Stimulated activated CD8-positive, alpha-beta memory T cell treated with anti-CD3 and anti-CD28 coated beads, Interleukin-7, amount 100 ng/mL, for 24 hours (primary cell): ENCODE results near the gene CFAP20DC.
"Not testable (repeated sequence)": the region's sequence is repeated elsewhere in the genome, so short reads cannot be mapped to it uniquely, and the experiment has no call there.

Source experiments
- DNase-seq: peaks from one replicate; pipeline ENCODE4 v3.0.0-alpha.2; 2020; ENCODE audit warnings: low read depth

CFAP20DC gene

GRCh38 chr3:58731673-58732072, 318.2 kb downstream of the CFAP20DC start:
- no peak for DNase-seq

DNA sequence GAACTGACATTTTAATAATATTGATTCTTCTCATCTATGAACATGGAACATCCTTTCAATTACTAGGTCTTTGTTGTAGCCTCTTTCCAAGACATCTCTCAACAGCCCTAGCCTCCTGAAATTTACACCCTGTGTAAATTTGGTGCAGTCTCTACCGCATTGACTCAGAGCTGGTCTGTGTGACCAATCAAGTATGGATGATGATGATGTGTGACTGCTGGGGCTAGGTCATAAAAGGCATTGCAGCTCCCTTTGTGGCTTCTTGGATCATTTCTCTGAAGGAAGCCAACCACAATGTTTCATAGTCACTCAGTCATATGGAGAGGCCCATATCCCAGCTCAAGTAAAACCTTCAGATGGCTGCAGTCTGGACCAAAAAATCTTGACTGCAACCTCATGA, 321.1 kb downstream of the CFAP20DC start:
- no peak for DNase-seq

DNA sequence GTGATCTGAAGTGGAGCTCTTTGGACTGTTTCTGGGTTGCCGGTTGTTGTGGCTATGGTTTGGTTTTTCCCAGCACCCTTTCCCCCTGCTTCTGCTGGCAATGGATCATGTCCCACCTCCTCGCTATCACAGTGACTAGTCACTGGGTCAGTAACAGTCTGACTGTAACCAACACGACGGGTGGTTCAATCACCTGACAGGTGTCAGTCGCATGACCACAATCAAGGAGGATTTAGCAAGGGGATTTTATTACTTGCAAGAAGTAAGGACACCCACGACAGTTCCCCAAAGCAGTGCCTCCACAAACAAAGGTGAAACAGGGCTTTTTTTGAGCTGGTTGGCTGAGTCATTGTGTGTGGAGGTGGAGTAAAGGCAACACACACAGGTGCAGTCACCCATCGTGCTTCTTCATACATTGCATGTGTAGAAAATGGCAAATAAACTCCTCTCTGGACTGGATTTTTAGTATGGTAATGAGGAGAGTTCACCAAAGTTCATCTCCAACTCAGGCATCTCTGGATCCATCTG, 324.4 kb downstream of the CFAP20DC start:
- no peak for DNase-seq

GRCh38 chr3:58724336-58724735, 325.5 kb downstream of the CFAP20DC start:
- no peak for DNase-seq

- no peak for DNase-seq
Measured at GRCh38 chr3:58723173-58723572, 326.7 kb downstream of the CFAP20DC start.

GRCh38 chr3:58722561-58722960, 327.3 kb downstream of the CFAP20DC start:
- DNase-seq, result no peak

DNA sequence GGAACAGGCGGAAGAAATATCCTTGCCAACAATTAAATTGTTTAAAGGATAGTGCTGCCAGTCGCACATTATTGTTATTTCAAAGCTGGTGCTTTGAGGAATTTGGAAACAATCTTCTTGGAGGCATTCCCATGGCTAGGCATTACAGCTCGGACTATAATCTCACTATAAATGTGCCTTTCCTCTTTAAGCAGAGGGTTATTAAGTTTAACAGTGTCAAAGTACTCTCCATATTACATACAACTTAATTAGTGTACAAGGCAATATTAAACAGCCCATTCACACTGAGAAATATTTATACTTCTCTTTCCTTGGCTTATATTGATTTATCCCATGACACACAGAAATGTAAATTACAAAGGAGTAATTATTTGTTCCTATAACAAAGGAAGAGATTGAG, 329.3 kb downstream of the CFAP20DC start:
- DNase-seq, result no peak

GRCh38 chr3:58719684-58720083, 330.1 kb downstream of the CFAP20DC start:
- DNase-seq, result no peak

GRCh38 chr3:58713715-58714401, 336.0 kb downstream of the CFAP20DC start:
- DNase-seq, result no peak

GRCh38 chr3:58711871-58712270, 338.0 kb downstream of the CFAP20DC start:
- DNase-seq, result no peak

- DNase-seq, result not testable (repeated sequence)
Measured at GRCh38 chr3:58708983-58709382, 340.8 kb downstream of the CFAP20DC start.

- DNase-seq, result no peak
Measured at GRCh38 chr3:58708116-58708791, 341.6 kb downstream of the CFAP20DC start.

DNA sequence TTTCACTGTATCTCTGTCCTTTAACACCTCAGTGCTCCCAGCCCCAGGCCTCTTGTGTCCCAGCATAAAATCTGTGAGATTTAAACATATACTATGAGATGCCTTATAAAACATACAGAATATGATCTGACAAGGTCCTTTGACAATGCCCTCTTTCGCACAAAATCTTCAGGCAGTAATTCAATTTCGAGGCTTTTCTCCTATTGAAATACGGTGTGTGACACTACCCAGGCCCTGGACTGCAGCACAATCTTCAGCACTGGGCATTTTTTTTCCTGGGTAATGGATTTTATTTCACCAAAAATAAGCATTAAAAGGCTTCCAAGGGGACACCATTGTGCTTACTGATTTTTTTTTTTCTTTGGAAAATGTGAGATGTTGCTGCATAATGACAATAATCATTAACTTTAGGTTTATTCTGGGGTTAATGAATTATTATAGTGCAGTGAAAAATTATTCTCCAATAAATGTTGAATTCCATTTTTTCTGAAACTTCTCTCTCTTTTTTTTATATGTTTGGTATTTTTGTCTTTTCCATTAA, 342.4 kb downstream of the CFAP20DC start:
- DNase-seq, result no peak

GRCh38 chr3:58706395-58707167, 343.2 kb downstream of the CFAP20DC start:
- DNase-seq, result no peak

DNA sequence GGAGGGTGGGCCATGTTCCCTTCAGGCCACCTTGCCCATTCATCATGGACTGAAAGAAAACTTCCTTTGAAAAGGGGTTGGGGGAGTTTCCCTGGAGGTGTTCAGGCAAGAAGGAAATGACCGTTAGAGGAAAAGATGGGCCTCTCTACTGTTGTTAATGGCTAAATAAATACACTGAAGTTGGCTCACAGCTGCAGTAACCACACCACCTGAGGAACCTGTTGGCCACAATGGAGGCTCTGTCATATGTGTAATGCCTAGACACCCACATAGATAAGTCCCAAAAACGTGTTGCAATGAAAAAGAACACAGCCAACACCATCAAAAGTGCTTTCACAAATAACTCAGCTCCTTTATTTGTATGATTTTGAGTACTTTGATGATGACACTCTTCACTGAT, 345.1 kb downstream of the CFAP20DC start:
- DNase-seq, result no peak

DNA sequence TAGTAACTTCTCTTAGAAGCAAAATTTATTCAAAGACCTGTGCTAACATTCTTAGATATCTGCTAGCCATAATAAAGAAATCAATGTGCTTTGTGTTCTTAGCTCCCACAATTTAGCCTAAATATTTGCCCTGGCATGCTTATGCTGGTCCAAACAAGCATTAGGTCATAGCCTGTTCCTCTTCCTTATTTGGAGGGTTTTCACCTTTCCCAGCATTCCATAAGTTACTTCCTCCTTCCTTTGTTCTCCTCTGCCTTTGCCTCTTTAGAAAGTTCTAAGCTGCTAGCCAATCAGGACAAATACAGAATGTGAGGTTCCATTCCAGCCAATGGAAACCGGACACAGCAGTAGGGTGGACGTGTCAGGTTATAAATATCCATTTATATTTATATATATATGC, 345.5 kb downstream of the CFAP20DC start:
- DNase-seq, result not testable (repeated sequence)

- no peak for DNase-seq
Measured at GRCh38 chr3:58698246-58698645, 351.6 kb downstream of the CFAP20DC start.

DNA sequence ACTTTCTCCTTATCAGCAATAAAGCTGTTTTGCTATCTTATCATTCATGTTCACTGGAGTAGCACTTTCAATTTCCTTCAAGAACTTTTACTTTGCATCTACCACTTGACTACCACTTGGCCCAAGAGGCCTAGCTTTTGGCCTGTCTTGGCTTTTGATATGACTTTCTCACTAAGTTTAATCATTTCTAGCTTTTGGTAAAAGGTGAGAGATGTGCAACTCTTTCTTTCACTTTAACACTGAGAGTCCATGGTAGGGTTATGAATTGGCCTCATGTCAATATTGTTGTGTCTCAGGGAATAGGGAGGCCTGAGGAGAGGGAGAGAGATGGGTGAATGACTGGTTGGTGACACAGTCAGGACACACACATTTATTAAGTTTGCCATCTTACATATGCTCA, 352.3 kb downstream of the CFAP20DC start:
- no peak for DNase-seq

DNA sequence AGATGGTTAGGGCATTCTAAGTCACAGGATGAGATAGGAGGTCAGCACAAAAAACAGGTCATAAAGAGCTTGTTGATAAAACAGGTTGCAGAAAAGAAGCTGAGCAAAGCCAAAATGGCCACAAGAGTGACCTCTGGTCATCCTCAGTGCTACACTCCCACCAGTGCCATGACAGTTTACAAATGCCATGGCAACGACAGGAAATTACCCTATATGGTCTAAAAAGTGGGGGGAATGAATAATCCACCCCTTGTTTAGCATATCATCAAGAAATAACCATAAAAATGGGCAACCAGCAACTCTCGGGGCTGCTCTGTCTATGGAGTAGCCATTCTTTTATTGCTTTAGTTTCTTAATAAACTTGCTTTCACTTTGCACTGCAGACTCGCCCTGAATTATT, 353.0 kb downstream of the CFAP20DC start:
- DNase-seq, result not testable (repeated sequence)

GRCh38 chr3:58696093-58696492, 353.7 kb downstream of the CFAP20DC start:
- no peak for DNase-seq

DNA sequence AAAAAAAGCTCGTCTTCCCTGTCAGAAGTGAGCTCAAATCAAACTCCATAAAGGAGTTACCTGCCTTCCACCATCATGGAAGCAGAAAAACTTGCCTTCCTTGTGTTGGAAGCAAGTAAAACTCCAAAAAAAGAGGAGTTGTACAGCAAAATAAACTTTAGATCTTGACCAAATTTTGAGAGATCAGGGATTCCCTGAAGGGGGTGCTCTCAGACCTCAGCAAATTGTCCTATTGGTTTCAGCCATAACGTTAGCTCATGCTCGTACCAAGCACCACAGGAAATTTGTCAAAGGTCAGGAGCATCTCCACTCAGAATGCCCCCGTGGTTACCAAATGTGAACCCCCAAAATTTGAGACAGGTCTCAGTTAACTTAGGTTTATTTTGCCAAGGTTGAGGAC, 354.5 kb downstream of the CFAP20DC start:
- not testable (repeated sequence) for DNase-seq
